Superior temporal gyrus (tissue), 1 donor: ENCODE measurements around the gene ATAD3B.
"Not testable (repeated sequence)": the region's sequence is repeated elsewhere in the genome, so short reads cannot be mapped to it uniquely, and the experiment has no call there.

Source experiments
- DNase-seq: peaks from one replicate; pipeline ENCODE4 v3.0.0-alpha.2; 2016; ENCODE audit errors: extremely low spot score

The ATAD3B gene

DNA sequence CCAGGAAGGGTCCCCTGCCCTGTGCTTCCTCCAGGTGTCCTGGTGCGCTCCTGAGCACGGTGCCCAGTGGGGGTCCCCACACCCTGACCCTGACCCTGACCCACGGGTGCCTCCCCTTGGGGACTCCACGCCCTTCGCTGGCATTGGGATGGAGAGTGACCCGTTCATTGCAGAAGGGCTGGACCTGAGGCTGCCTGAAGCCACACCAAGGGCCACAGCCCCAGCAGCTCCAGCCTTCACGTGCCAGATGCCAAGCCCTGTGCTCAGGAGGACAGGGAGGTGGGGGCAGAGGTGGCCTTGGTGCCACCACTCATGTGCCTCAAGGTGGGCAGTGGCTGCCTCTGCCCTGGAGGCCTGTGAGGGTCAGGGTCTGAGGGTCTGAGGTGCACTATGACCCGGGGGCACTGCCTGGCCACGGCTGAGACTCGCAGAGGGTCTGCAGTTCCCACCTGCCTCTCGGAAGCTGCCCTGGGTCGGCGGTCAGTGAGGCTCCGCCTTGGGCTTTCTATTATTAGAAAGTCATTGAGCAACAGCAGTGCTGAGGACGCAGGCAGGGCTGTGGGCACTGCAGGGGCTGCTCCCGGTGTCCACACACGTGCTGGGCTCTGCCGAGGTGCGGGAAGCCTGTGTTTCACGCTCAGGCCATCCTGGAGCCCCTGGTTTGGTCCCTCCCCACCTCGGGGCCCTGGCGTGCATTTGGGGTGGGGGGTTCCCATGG is 61.8 kb downstream of the ATAD3B start:
- DNase-seq: not testable (repeated sequence)

DNA sequence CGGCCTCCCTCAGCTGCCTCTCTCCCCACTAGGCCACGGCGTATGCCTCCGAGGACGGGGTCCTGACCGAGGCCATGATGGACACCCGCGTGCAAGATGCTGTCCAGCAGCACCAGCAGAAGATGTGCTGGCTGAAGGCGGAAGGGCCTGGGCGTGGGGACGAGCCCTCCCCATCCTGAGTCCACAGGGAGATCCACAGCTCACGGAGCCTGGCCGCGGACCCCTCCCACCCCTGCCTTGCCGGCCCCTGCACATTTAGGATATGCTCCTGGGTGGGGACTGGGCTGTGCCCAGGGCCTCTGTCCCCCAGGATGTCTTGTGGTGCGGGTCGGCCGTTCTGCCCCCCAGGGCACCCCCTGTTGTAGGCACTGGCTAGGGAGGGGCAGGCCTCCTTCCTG is 62.3 kb downstream of the ATAD3B start:
- not testable (repeated sequence) for DNase-seq

DNA sequence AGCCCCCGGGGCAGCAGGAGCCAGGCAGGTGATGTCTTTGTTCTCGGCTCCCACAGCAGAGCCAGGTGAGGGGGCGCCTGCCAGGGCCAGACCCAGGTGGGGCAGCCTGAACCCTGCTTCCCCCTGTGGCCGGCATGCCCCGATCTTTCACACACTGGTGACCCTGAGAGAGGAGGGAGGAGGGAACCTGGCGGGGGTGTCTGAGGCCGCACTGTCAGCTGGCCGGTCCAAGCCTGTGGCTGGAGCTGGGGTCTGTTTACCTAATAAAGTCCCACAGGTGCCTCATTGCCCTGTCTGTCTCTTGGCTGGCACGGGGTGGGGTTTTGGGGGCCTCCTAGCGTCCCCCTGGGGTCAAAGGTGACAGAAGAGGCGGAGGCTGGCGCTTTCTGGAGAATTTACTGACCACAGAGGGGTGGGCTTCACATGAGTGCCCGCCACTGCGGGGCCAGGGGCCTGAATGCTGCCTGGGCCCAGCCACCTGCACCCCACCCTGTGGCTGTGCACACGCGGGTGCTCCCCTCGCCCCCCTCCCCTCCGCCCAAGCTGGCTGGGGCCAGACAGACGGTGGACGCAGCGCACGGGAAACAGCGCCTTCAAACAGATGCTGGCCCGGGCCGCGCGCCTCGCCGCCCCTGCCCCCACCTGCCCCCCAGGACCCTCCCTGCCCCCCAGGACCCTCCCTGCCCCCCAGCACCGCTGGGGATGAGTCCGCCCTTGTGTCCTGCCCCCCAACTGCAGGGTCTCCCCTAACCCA is 63.0 kb downstream of the ATAD3B start:
- DNase-seq: no peak

DNA sequence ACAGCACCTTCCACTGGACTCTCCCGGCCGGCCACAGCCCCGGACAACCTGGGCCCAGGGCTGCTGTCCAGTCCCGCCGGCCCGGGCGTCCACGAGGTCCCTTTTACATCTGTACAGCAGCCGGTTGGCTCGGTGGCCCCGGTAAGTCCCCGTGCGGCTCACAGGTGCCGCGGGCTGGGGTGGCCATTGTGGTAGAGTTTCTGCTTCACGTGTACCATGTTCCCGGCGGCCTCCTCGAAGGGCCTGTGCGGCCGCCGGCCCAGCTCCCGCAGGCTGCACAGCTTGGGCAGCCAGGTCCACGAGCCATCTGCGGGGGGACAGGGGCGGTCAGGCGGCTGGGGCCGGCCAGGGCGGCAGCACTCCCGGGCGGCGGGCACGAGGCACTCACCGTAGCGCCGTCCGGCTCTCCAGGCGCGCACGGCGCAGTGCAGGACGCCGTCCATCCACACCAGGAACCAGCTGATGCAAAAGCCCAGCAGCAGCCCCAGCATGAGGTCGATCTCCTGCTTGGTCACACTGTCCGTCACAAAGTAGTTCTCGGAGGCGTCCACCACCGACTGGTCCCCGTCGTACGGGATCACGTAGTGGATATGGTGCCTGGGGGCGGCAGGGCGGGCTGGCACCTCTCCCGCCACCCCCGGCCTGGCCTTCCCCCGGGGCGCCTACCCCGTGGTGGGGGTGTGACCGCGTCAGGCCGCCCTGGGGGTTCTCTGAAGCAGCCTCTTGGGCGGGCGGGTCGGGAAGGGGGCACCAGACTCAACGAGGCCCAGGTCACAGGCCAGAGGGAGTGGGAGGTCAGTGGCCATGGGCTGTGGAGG is 63.8 kb downstream of the ATAD3B start:
- no peak for DNase-seq

DNA sequence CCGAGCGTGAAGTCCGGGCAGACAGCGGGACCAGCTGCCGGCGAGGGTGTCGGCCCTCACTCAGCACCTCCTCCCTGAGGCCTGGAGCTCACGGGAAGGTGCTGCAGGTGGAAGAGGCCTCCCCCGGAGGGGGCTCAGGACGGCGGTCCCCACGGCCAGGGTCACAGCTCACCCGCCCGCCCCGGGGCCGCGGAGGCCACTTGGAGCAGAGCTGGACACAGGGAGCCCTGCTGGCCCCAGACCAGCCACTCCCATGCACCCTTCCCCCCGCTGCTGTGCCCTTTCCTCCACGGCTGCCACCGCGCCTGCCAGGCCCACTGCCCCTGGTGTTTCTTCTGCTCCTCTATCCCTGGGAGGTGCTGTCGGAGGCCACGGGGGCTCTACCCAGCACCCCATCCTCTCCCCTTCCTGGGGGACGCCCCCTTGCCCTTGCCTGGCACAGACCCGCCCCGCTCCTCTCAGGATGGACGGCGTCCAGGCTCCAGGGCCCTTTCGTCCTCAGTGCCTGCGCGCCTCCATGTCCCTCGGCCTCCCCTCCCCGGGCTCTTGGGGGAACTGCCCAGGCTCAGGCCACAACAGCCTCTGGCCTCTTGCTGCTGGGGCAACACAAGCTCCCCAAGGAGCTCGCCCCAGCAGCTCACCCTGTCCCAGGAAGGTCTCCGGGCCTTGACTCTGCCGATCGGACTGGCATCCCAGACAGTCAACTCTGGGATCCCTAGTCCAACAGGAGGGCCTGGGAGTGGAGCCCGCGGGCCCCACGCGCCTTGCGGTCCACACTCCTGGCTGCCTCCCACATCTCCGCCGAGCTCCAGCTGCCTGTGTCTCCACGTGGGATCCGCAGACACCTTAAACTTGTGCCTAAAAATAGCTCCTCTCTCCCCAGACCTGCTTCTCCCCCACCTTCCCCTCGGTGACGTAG is 64.7 kb downstream of the ATAD3B start:
- no peak for DNase-seq

DNA sequence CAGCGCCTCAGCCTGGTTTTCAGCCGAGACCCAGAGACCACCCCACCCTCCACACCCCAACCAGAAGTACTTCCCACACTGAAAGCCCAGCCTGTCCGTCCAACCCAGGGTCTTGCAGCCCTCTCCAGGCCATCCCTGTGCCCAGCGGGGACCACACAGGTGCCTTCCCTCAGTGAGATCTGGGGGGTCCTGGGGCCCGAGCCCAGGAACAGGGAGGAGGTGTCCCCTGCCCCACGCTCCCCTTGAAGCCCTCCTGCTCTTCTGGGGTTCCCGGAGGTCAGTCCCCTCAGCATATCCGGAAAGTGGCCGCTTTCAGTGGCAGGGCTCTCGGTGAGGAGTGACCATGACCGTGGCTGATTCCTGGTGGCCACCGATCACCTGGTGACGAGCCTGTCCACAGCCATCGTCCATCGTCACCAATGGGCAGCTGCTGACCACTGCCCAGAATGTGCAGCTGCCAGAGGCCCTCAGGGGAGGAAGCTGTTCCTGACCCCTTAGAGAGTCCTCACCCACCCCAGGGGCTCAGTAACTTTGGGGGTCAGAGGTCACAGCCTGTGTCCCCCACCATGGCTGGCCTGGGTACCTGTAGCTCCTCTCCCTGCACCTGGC is 65.5 kb downstream of the ATAD3B start:
- no peak for DNase-seq

DNA sequence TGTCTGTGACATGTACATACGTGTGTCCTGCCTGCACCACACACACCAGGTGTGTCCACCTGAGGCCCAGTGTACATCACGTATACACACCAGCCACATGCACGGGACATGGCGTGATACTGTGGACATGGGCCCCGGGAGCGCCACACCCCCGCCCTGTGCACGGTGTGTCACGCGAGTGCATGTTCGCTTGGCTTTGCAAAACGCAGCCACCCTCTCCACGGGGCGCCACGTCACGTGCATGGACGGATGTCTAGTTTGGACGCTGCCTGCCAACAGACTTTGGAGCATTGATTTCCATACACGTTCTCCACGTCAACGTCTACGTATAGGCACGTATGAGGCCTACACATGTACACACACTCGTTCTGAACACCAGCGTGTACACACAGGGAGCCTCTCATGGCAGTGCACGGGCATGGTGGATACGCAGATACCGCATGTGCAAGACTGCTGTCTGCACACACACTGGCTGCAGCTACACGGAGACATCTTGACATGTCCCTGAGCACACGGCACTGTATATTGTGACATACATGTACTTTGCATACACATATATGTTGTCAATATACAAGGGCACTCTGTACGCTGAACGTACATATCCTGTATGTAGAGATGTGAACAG is 66.2 kb downstream of the ATAD3B start:
- DNase-seq: peak; percentile 13

DNA sequence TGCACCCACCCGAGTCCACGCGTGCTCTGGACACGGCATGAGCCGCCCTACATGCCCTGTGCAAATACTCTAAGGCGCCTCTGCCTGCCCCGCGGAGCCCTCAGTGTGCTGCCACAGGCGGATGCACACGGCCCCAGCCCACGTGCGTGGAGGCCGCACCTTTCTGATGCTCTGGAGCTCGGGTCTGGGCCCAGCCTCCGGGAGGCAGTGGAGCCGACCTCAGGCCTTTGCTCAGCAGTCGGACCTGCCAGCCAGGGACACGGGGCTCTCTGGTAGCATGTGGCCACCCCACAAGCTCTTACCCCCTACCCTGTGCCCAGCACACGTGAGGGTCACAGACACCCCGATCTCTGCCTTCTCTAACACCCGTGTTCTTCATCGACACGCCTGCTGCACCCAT is 66.8 kb downstream of the ATAD3B start:
- DNase-seq: no peak

DNA sequence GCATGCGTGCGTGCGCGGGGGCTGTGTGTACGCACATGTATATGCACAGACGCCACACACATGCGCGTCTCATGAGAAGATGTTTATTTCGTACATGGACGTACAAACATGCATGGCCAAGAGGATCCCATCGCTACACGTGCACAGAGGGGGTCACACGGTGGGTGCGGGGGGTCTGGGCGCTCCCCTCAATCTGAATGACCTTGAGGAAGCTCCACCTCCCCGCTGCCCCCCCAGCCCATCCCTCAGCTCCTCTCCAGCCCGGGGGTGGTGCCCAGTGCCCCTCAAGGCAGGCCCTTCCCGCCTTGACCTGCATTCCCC is 67.4 kb downstream of the ATAD3B start:
- no peak for DNase-seq

DNA sequence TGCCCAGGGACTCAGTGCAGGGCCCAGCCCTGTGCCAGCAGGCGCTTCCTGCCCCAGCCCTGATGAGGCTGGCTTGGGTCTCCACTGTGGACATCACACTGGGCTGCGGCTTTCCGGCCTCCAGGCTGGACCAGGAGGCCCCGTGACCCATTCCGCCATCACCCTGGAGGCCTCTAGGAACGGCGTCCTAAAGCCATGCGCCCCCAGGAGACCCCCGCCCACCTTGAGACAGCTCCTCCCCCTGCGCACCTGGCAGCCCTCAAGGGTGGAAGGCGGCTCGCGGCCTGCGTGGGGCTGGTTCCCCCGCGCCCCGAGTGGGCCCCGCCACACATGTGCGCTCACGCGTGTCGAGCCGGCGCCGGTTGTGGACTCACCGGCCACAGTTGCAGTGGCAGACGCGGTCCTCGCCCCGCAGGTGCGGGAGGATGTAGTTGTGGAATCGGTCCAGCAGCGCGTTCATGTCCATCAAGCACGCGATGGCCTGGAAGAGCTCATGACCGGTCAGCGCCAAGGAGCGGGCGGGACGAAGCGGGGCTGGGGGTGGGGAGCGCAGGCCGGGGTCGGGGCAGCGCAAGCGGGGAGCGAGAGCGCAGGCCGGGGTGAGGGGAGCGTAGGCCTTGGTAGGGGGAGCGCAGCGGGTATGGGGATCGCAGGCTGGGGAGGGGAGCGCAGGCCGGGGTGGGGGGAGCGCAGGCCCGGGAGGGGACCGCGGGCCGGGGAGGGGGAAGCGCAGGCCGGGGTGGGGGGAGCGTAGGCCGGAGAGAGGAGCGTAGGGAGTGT is 67.9 kb downstream of the ATAD3B start:
- no peak for DNase-seq

DNA sequence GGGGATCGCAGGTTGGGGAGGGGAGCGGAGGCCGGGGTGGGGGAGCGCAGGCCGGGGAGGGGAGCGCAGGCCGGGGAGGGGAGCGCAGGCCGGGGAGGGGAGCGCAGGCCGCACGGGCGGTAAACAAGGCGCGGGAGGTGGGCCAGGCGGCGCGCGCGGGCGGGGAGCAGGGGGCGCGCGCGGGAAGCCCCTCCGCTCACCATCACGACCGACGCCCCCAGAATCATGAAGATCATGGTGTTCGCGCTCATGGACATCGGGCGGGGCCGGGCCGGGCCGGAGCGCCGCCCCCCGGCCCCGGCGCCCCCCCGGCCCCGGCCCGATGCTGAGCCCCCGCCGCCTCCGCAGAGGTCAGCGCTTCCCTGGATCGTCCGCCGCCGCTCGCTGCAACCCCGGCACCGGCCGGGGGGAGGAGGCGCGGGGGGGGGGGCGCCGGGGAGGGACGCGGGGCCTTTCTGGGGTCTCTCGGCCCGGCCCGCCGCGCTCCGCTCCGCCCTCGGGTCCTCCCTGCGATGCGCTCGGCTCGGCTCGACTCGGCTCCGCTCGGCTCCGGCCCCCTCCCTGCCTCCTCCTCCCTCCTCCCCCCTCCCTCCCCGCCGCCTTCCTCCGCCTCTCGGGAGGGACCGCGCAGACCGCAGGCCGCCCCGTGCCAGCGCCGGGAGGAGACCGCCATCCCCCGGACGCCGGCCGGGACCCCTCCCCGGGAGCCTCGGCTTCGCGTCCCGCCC is 68.7 kb downstream of the ATAD3B start, which contains the start of gene TMEM240:
TSS of gene TMEM240 (minus strand) at position 535 of the 728 bp plus-strand sequence. CDS start at position 257, 278 bp downstream.
- peak; percentile 64 for DNase-seq

DNA sequence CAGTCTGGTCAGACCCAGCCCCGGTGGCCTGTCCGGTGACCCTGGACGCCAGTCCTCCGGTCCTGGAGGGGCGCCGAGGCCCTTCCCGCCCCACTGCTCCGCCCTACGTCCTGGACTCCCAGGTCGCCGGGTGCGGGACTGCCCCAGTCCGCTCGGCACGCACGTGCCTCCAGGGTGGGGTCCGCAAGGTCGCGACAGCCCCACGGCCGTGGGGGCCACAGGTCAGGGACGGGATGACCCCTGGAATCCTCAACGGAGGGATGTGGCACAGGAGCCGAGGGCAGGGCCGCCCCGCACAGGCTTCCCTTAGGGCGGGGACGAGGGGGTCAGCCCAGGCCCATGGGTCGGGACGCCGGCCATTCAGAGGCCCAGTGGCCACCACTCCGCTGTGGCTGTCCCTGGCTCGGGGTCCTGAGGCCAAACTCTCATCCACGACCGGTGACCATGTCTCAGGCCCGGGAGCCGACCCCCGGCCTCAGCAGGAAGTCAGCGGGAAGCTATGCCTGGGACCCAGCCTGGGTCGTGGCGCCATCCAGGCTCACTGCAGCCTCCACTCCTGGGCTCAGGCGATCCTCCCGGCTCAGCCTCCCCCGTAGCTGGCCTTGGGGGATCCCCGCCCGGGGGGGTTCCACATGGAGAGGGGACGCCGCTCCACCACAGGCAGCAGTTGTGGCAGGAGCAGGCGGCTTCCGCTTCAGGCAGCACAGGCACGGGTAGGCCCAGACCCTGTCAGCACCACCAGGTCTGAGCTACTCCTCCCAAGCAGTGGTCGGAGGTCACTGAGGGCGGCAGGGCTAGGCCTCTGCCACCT is 69.5 kb downstream of the ATAD3B start:
- DNase-seq: no peak

DNA sequence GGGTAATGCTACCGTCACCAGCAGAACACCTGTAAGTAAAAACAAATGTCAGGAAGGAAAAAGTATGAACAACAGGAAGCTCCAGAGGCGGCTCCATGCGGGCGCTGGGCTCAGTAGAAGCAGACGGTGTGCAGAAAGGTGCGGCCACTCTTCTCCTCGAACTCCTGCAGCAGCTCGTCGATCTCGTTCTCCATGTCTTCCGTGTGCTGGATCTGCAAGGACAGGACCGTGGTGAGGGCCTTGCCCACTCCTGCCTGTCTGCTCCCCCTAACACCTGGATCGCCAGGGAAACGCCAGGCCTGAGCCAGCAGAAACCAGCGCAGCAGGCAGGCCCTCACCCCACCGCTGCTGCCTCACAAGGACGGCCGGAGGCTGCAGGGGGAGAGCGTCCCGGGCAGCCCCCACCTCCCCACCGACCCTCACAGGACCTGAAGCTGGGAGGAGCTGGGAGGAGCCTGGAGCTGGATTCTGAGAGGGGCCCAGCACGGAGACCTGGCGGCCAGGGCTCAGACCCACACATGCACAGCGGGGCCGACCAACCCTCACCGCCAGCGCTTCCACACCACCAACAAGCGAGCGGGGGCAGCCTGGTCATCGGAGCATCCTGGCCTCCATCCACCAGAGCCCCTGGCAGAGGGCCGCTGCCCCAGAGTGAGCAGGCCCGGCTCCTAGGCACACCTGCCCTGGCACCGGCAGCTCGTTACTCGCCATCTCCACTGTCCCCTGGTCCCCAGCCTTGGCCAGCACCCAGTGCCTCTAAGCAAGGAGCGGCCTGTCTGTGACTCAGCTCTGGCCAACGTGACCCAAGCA is 70.6 kb downstream of the ATAD3B start:
- DNase-seq: no peak

DNA sequence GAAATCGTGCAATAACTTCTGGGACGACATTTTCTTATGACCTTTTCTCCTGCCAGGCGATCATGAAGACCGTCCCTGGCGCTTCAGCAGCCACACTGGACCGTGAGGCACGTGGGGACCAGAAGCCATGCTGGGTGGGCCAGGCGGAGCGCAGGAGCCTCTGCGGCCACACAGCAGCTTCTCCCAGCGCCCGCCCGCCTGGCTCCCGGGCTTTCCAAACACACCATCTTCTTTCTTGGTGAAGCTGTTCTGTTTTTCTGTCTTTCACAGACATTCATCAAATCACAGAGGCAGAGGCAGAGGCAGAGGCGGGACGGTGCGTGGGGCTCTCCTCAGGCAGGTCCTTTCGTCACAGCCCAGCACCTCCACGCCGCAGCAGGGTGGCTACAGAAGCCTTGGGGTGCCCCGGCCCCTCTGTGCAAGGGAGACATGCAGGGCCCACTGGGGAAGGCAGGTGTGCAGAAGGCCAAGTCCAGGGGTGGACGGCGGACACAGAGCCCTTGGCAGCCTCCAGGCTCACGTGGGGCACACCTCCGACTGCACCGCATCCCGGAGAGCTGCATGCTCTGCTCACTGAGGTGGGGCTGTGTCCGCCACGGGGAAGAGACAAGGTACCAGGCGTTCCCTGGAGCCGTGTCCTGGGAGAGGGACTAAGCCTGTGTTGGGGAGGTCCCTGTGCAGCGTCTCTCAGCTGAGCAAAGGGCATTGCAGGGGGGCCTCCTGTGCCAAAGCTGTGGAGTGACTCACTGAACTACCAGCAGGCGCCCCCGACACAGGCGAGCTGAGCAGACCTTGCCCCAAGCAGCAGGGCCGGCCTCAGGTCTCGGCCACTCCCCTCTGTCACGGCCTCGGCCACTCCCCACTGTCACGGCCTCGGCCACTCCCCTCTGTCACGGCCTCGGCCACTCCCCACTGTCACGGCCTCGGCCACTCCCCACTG is 71.5 kb downstream of the ATAD3B start:
- no peak for DNase-seq

DNA sequence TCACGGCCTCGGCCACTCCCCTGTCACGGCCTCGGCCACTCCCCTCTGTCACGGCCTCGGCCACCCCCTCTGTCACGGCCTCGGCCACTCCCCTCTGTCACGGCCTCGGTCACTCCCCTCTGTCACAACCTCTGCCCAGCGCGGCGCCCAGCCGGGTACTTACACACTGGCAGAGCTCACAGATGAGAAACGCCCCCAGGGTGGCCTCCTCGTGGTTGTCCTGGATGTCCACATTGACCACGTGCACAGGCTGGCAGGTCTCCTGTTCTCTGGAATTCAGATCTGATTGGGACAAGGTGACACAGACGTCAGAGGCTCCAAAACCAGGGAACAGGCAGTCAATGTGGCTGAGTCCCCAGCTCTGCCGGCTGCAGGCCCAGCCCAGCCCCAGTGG is 72.1 kb downstream of the ATAD3B start:
- no peak for DNase-seq

DNA sequence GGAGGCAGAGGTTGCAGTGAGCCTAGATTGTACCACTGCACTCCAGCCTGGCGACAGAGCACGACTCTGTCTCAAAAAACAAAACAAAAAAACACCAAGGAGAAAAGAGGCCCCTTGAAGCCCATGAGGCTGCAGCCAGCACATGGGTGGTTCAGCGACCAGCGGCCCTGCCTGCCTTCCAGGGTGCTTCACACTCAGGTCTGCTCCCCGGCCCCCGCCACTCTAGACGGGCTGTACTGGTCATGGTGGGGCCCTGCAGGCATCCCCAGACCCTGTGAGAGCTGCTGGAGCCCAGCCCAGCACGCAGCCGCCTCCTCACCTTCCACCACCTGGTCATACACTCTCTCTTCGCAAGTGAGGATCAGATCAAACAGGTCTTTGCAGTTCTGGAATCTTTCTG is 73.0 kb downstream of the ATAD3B start:
- no peak for DNase-seq
